ENCODE measurements around the gene PPP1R11.
"Not testable (repeated sequence)": the region's sequence is repeated elsewhere in the genome, so short reads cannot be mapped to it uniquely, and the experiment has no call there.

PPP1R11 gene

DNA sequence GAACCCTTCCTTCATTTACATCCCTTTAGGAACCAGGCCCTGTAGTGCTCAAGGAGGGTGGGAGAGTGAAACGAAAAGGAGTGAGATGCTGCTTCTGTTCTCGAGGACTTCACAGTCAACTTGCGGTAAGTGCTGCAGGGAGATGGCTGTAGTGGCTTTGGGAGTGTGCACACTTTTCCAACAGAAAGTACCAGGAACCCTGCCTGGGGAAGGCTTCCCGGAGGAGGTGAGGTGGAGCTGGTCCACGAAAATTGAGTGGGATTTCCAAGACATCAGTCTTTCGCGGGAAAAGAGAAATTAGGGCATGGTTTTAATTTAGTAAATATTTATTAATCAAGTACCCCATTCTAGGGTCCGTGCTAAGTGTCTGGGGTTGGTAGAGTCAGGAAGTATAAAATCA lies 33.2 kb downstream of the PPP1R11 start:
- peaks cover 50% of the 10 kb centered on the region for H3K27me3 Mint-ChIP-seq

DNA sequence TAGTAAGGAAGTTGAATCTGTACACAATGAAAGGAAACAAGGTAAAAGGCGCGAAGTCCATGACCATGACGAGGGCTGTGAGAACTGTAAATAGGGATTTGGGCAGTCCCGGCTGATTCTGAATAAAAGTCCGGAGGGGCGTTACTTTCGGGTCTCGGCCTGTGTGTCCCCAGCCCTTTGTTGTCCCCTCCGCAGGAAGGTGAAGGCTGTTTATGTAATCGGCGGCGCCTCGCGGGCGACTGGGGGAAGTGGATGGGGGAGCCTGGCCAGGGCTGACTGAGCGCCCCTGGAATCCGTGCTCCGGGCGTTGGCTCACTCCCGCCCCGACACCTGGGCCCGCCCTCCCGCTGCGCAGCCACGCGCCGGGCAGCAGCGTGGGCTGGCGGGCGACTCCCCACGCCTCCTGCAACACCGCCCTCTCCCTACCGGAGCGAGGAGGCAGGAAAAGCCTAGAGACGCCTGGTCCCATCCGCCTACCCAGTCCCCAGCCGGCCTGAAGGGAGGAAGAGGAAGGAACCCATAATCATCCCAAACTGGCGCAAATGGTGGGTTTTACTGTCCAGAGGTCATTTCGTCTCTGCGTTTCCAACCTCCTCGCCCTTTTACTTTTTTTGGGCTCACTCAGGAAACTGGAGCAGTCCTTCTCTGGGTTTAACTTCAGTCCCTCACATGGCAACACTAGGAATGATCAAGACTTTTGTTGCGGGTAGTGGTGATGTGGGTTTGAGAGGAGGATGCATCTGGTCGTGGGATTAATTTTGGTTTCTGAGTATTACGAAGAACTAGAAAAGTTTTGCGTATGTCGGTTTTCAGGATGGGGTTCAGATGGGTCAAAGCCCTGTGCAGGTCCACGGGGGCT lies 33.8 kb downstream of the PPP1R11 start:
- H3K27ac Mint-ChIP-seq = no peak overlapping the region
- H3K36me3 Mint-ChIP-seq (ENCODE audit: low read depth) = no peaks in the 10 kb centered on the region
- peak overlapping the region; percentile 70 for H3K4me3 Mint-ChIP-seq
- H3K4me1 Mint-ChIP-seq (ENCODE audit: low read depth) = peaks cover 55% of the 10 kb centered on the region
- peaks cover 51% of the 10 kb centered on the region for H3K27me3 Mint-ChIP-seq
- peak; percentile 46 for DNase-seq
- no peaks in the 10 kb centered on the region for H3K9me3 Mint-ChIP-seq

More for the DNA sequence above, 33.2 kb downstream of the PPP1R11 start:
- peaks cover 55% of the 10 kb centered on the region for H3K4me1 Mint-ChIP-seq (ENCODE audit: low read depth)
- H3K4me3 Mint-ChIP-seq = peak overlapping the region; percentile 53
- H3K36me3 Mint-ChIP-seq (ENCODE audit: low read depth) = no peaks in the 10 kb centered on the region
- DNase-seq = no peak
- H3K27ac Mint-ChIP-seq = no peak overlapping the region
- H3K9me3 Mint-ChIP-seq = no peaks in the 10 kb centered on the region

DNA sequence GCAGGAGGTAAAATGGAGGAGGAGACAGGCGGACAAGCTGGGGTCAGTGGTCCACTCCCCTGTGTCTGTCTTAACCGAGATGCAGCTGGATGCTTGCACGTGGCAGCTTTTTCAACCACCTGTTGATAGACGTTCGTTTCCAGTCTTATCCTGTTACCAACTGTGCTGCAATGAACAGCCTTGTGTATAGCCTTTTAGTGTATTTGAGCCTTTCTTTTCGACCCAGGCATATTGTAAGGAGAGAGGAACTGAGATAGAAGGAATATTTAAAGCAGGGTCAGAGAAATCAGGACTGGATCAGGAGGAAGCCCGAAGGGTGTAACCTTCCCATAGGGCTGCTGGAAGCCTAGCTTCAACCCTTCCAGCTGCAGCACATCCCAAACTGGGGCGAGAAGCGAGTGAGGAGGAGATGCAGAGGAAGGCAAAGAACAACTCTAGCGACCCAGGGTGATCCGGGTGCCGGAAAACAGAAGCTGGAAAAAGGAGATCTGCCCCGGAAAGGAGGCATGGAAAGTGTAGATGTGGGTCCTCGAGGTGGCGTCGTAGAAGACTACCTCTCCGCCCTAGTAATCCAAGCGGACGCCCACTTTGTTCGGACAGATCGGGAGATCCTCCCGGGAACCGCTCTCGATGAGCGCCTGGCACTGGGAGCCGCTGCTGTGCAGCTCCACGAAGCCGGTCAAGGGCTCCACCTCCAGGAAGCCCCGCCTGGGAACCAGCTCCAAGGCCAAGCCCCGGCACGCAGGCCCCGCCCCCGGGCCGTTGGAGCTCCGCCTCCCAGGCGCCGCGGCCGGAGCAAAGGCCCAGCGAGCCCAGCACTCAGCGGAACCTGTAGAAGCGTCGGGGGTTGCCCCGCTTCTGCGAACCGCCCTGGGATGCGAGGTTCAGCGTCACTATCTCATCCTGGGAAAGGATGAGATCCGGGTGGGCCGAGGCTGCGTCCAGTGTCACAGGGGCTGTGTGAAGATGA lies 34.7 kb downstream of the PPP1R11 start:
- peak; percentile 83 for DNase-seq
- H3K27me3 Mint-ChIP-seq = peaks cover 54% of the 10 kb centered on the region
- H3K36me3 Mint-ChIP-seq (ENCODE audit: low read depth) = no peaks in the 10 kb centered on the region
- peaks cover 55% of the 10 kb centered on the region for H3K4me1 Mint-ChIP-seq (ENCODE audit: low read depth)
- H3K27ac Mint-ChIP-seq = no peak overlapping the region
- no peaks in the 10 kb centered on the region for H3K9me3 Mint-ChIP-seq
- H3K4me3 Mint-ChIP-seq = peak overlapping the region; percentile 70

DNA sequence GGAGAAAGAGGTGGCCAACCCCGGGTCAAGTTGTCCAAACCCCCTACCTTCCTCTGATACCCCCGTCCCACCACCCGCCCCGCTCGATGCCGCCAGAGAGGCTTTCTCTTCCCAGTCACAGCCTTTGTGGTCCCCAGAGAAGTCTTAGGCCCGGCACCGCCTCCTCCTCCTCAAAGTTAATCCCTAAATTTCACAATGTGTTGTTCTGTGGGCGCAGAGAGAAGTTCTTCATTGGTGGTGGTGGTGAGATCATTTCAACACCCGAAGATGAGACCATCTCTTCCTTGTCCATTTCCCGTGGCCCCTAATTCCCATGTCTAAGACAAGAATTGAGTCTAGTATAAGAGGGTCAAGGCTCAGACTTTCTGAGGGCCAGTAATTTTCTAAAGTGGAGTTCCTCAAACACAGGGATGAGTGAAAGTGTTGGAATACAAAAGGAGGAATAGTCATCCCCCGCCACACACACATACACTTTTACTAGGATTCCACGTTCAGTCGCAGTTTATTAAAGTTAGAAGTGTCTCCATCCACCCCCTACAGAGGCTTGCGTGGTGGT lies 35.5 kb downstream of the PPP1R11 start:
- H3K27me3 Mint-ChIP-seq = peaks cover 56% of the 10 kb centered on the region
- no peak for DNase-seq
- no peak overlapping the region for H3K27ac Mint-ChIP-seq
- peak overlapping the region; percentile 70 for H3K4me3 Mint-ChIP-seq
- H3K4me1 Mint-ChIP-seq (ENCODE audit: low read depth) = peaks cover 52% of the 10 kb centered on the region
- H3K36me3 Mint-ChIP-seq (ENCODE audit: low read depth) = no peaks in the 10 kb centered on the region
- H3K9me3 Mint-ChIP-seq = no peaks in the 10 kb centered on the region

DNA sequence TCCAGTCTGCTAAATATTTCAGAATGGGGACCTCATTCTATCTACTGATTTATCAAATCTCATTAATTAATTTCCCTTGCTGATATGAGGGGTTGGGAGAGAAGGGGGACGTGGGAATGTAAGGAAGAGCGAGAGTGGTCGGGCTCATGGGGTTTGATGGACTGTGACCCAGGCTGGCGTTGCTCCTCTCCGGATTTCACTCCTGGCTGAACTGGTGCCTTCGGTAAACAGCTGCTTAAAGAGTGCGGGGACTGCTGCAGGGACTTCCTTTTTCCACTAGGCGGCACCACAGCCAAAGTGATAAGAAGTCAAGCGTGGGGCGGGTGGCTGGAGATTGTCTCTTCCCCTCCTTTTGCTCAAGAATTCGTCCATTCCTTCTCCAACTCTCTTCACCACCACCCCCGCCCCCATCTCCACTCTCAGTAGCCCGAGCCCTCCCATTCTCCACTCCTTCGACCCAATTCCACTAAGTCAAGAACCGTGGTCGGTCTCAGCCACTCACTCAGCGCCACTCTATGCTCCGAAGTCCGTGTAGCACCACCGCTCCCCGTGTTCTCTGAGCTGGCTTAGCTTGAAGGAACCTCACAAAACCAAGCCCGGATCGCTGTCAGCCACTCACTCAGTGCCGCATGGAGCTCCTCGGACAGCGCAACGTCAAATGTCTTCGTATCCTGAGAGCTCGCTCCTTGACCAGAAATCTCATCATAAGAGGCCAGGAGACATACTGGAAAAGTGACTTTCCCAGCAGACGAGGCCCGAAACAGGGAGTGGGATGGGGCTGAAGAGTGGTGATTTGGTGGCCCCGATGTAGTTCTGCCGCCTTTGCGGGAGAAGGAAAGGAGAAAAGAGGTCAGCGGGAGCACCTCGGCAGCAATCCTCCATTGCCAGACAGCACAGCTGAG lies 36.2 kb downstream of the PPP1R11 start:
- H3K4me1 Mint-ChIP-seq (ENCODE audit: low read depth) = peaks cover 46% of the 10 kb centered on the region
- H3K36me3 Mint-ChIP-seq (ENCODE audit: low read depth) = no peaks in the 10 kb centered on the region
- no peak overlapping the region for H3K27ac Mint-ChIP-seq
- peak; percentile 86 for DNase-seq
- peaks cover 63% of the 10 kb centered on the region for H3K27me3 Mint-ChIP-seq
- H3K4me3 Mint-ChIP-seq = peak overlapping the region; percentile 79
- no peaks in the 10 kb centered on the region for H3K9me3 Mint-ChIP-seq

DNA sequence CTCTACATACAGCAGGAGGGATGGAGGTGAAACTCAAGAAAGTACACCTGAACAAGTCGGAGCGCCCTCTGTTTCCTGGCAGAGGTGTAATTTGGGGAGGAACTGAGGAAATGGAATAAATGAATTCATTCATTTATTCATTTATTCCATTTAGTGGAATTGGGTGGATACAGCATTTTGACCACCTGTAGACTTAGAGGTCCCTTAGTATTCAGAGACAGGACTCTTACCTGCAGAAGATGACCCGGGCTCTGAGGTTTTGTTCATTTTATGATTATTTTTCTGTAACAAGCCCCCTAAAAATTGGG lies 36.8 kb downstream of the PPP1R11 start:
- Mint-ChIP-seq H3K36me3 (ENCODE audit: low read depth) (no peaks in the 10 kb centered on the region), H3K4me3 (peak overlapping the region; percentile 79), H3K4me1 (ENCODE audit: low read depth) (peaks cover 42% of the 10 kb centered on the region), H3K9me3 (no peaks in the 10 kb centered on the region), H3K27ac (no peak overlapping the region), H3K27me3 (peaks cover 62% of the 10 kb centered on the region)
- no peak for DNase-seq

DNA sequence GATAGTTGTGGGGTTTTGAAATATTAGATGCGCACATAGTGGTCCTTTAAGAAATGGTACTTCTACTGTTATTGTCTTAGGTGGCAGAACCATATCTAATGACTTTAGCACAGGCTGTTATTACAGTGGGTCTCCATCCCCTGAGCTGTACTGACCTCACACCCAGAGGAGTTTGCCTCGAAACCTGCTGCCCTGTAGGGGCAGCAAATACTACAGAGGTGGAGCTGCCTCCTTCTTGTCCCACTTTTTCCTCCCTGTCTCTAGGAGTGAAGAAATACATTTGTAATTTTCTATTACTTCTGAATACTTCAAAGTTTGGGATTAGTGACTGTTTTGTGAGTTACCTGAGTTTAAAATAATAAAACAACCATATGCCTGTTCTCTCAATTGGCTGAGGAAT lies 37.7 kb downstream of the PPP1R11 start:
- peaks cover 39% of the 10 kb centered on the region for H3K4me1 Mint-ChIP-seq (ENCODE audit: low read depth)
- DNase-seq = no peak
- H3K36me3 Mint-ChIP-seq (ENCODE audit: low read depth) = no peaks in the 10 kb centered on the region
- H3K27me3 Mint-ChIP-seq = peaks cover 58% of the 10 kb centered on the region
- H3K9me3 Mint-ChIP-seq = no peaks in the 10 kb centered on the region
- H3K27ac Mint-ChIP-seq = no peak overlapping the region
- H3K4me3 Mint-ChIP-seq = no peak overlapping the region

DNA sequence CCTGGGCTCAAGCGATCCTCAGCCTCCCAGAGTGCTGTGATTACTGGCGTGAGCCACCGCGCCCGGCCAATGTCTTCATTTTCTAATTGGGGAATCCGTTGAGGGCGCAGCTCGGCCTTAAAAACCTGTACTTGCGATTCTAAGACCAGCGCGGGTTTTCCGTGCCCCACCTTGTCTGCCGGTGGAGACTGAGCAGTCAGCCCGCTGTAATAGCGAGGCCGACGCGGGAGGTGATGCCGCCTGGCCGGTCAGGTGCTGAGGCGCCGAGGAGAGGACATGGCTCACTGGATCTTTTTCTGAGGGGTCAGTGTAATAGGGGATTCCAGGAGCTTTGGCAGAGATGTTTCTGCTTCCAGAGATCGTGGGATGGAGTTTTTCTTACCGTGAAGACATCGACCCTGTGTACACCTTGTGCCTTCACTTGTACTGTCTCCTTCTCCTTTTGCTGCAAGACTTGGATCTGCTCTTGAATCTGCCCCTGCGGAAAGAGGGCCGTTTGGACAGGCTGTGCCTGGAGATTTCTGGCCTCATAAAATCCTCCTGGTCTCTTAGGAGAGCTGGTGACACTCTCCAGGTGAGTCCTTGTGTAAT lies 44.4 kb downstream of the PPP1R11 start:
- Mint-ChIP-seq H3K27me3 (peaks cover 69% of the 10 kb centered on the region), H3K27ac (no peak overlapping the region), H3K4me1 (ENCODE audit: low read depth) (peaks cover 12% of the 10 kb centered on the region), H3K36me3 (ENCODE audit: low read depth) (no peaks in the 10 kb centered on the region), H3K4me3 (no peak overlapping the region), H3K9me3 (no peaks in the 10 kb centered on the region)
- DNase-seq = no peak

DNA sequence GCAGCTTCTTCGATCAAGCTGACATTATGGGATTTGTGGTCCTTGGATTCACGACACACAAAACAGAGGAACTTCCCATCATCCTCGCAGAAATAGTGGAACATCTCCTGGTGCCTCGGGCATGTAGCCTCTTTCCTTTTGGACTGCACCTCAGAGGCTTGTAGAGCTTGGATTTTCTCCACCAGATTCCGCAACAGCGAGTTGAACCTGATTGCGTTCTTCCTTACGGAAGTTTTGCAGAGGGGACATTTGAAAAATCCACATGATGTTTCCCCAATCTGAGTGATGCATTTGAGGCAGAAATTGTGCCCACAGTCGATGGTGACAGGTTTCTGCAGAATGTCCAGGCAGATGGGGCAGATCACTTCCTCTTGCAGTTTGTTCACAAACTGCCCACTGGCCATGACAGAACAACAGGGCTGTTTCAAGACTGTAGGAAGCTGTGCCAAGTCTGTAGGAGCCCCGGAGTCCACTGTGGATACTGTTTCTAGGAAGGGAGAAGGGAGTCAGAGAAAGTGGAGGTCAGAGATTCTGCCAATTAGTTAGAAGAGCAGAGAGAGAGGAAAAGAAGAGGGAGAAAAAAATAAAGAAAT lies 45.5 kb downstream of the PPP1R11 start:
- H3K36me3 Mint-ChIP-seq (ENCODE audit: low read depth) = no peaks in the 10 kb centered on the region
- no peaks in the 10 kb centered on the region for H3K9me3 Mint-ChIP-seq
- no peak overlapping the region for H3K4me3 Mint-ChIP-seq
- peaks cover 66% of the 10 kb centered on the region for H3K27me3 Mint-ChIP-seq
- H3K4me1 Mint-ChIP-seq (ENCODE audit: low read depth) = peaks cover 12% of the 10 kb centered on the region
- no peak for DNase-seq
- H3K27ac Mint-ChIP-seq = no peak overlapping the region

DNA sequence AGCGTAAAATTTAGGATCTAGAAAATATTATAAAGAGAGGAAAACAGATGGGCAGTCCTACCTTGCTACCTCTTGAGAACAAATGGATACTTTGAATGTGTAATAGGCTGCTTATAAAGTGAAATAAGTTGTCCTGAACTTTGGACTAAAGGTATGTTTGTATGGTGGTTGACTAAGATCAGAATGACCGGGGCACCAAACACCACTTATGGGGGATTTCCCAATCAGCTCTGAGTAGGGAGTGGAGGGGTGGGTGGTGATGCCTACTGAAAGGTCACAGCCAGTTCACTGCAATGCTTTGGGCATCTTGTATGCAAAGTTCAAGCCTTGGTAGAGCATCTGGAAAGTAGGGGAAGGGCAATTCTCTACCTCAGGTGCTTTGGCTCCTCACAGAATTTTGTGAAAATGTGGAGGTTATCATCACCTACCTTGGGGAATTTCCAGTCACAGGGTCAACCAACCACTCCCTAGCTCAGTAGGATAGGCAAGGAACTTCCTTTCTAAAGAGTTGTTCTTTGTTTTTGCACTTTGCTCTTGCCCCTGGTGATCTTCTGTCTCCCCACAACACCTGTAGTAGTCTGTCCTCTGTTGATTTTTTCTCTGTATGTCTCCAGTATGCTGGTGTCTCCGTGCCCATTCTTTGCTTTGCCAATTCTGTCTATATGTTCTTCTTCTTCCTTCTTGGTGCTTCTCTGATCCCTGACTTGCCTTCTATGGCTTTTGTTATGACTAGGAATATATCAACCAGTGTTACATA lies 46.2 kb downstream of the PPP1R11 start, which contains the start of gene TRIM31:
Gene TRIM31, minus strand, starts transcription at position 88 of the 757 bp plus-strand sequence. CDS start 285 bp downstream, outside the sequence.
- Mint-ChIP-seq H3K27me3 (peaks cover 63% of the 10 kb centered on the region), H3K27ac (no peak within 1 kb of the TSS)

DNA sequence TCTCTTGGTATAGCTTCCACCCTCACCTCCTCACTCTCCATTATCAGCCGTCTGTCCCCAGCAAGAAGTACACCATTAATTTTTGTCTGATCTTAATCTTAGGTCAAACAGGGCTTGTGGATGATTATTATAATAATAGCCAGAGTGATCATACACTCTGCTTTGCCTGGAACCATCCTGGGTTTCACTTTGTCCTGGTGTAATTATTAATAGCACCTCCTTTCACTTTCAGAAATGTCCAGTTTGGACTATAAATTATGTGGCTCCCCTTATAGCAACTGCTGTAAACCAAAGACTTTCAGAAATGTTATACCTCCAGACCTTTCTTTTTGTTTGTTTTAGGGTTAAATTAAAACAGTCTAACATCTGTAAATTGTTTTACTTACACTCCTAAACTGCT lies 46.8 kb downstream of the PPP1R11 start:
- H3K4me3 Mint-ChIP-seq = no peak overlapping the region
- no peaks in the 10 kb centered on the region for H3K9me3 Mint-ChIP-seq
- peaks cover 12% of the 10 kb centered on the region for H3K4me1 Mint-ChIP-seq (ENCODE audit: low read depth)
- H3K27ac Mint-ChIP-seq = no peak overlapping the region
- peaks cover 58% of the 10 kb centered on the region for H3K27me3 Mint-ChIP-seq
- H3K36me3 Mint-ChIP-seq (ENCODE audit: low read depth) = no peaks in the 10 kb centered on the region
- DNase-seq = no peak

More for the DNA sequence above, 46.2 kb downstream of the PPP1R11 start, which contains the start of gene TRIM31:
- no peak within 1 kb of the TSS for H3K4me3 Mint-ChIP-seq
- DNase-seq = no peak
- H3K4me1 Mint-ChIP-seq (ENCODE audit: low read depth) = peaks cover 12% of the 10 kb centered on the region
- no peaks in the 10 kb centered on the region for H3K36me3 Mint-ChIP-seq (ENCODE audit: low read depth)
- H3K9me3 Mint-ChIP-seq = no peaks in the 10 kb centered on the region

DNA sequence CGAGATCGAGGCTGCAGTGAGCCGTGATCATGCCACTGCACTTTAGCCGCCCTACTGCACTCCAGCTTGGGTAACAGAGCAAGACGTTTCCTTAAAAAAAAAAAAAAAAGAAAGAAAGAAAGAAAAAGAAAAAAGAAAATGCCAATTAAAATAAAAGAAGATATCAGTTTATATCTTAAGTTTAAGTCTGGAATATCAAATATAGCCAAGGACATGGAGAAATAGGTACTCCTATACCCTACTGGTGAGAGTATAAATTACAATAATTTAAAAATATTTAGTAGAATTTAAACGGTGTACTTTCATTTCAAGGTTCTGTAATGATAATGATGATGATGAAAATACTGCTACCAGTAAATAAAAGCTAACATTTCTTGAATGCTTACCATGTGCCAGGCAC lies 49.7 kb downstream of the PPP1R11 start:
- Mint-ChIP-seq H3K9me3 (no peaks in the 10 kb centered on the region), H3K4me1 (ENCODE audit: low read depth) (peaks cover 12% of the 10 kb centered on the region), H3K36me3 (ENCODE audit: low read depth) (no peaks in the 10 kb centered on the region), H3K27ac (no peak overlapping the region), H3K27me3 (peaks cover 43% of the 10 kb centered on the region), H3K4me3 (no peak overlapping the region)
- DNase-seq = no peak

DNA sequence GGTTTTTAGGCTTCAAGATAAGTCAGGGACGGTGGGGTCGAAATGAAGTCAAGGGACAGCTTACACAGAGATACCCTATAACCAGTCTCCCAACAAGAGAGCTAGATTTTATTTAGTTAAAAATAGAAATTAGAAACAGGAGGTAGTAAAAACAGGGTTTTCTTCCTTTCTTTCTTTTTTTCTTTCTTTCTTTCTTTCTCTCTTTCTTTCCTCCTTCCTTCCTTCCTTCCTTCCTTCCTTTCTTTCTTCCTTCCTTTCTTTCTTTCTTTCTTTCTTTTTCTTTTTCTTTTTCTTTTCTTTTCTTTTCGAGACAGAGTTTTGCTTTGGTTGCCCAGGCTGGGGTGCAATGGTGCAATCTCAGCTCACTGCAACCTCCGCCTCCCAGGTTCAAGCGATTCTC lies 51.7 kb downstream of the PPP1R11 start:
- H3K36me3 Mint-ChIP-seq (ENCODE audit: low read depth); DNase-seq; H3K27ac Mint-ChIP-seq; H3K9me3 Mint-ChIP-seq; H3K4me3 Mint-ChIP-seq; H3K4me1 Mint-ChIP-seq (ENCODE audit: low read depth): not testable (repeated sequence)
- peaks cover 30% of the 10 kb centered on the region for H3K27me3 Mint-ChIP-seq
